K562 (cell line): ENCODE data around the gene COBLL1. TPM values are rescaled to one million over a fixed set of nuclear protein-coding genes. Genes with fewer than 3 reads are reported as not detected.

Source experiments
- ATAC-seq: fragments of 200-7000 bp; cut with Tn5 transposase; 3 replicates; pipeline ENCODE4 v1.9.1; 2020; ENCODE audit warnings: moderate library complexity
- BruUV-seq: library from RNA; stranded (reverse); fragments of 400-500 nt; replicated peaks from 2 replicates; lab custom pipeline; 2021; lab: Mats Ljungman, UMichigan
- CTCF ChIA-PET: fragments of 300-600 bp; formaldehyde crosslinking; extraction: SDS; loops from one replicate; lab custom pipeline; 2021; ENCODE audit warnings: low intra/inter-chr PET ratio; lab: Yijun Ruan, JAX
- POLR2A ChIA-PET: fragments of 300-600, 350-650 bp; sonication (Branson Sonifier 250); formaldehyde crosslinking; extraction: SDS; loops from one replicate; lab custom pipeline; 2021; ENCODE audit warnings: antibody characterized with exemption, inconsistent platforms; lab: Yijun Ruan, JAX
- DNase-seq, 4 experiments: peaks; one replicate each; pipeline versions ENCODE4 v3.0.0 to v3.0.0-alpha.2; 2011 to 2018; ENCODE audit warnings: low spot score in 3 of 4, mixed read lengths in 3 of 4; ENCODE audit errors: extremely low read depth in 1 of 4
- FAIRE-seq: peaks from 2 replicates; lab custom pipeline; 2011; peaks lifted over from hg19 to GRCh38; lab: Jason Lieb, UNC
- H2AFZ ChIP-seq: 2 replicates; pipeline ENCODE4 v1.6.0; 2011; ENCODE audit warnings: low read depth, low read length, control low read depth, inconsistent platforms
- H3K27ac ChIP-seq: fragments of 200-600 bp; 3 replicates; pipeline ENCODE4 v1.8.0; 2011; ENCODE audit warnings: low read depth, mild to moderate bottlenecking, control low read depth, inconsistent platforms, low read length, moderate library complexity, mixed read lengths; ENCODE audit errors: extremely low read depth
- H3K27me3 ChIP-seq, 2 experiments: fragments of 300-600 bp in 1 of 2; 2 replicates in 1 of 2; 3 replicates in 1 of 2; pipeline versions ENCODE4 v1.6.0 to v1.8.0; 2011; ENCODE audit warnings: inconsistent platforms in 2 of 2, low read length in 2 of 2, mild to moderate bottlenecking in 1 of 2, mixed read lengths in 1 of 2, moderate library complexity in 1 of 2; ENCODE audit not compliant: control insufficient read depth in 2 of 2, insufficient read depth in 2 of 2
- H3K36me3 ChIP-seq: fragments of 300-600 bp; 3 replicates; pipeline ENCODE4 v1.8.0; 2011; ENCODE audit warnings: mild to moderate bottlenecking, low read length, inconsistent platforms; ENCODE audit not compliant: control insufficient read depth, insufficient read depth
- H3K4me1 ChIP-seq, 2 experiments: fragments of 200-600 bp in 1 of 2; replicated peaks in 1 of 2; 2 replicates in 1 of 2; 3 replicates in 1 of 2; pipeline versions ENCODE4 v1.5.1 to v1.8.0; 2011; ENCODE audit warnings: inconsistent platforms in 2 of 2, low read length in 2 of 2, mild to moderate bottlenecking in 1 of 2, mixed read lengths in 1 of 2, moderate library complexity in 1 of 2; ENCODE audit not compliant: control insufficient read depth in 2 of 2, insufficient read depth in 2 of 2
- H3K4me2 ChIP-seq: 2 replicates; pipeline ENCODE4 v1.6.1; 2011; ENCODE audit warnings: low read length, control low read depth, inconsistent platforms, mixed read lengths; ENCODE audit not compliant: insufficient read depth
- H3K4me3 ChIP-seq: fragments of 200-600 bp; sonication (generic), shearing (Covaris generic); 2 replicates; pipeline ENCODE4 v1.5.1; 2016; ENCODE audit warnings: control low read depth, inconsistent platforms
- H3K79me2 ChIP-seq: fragments of 200-600 bp; 3 replicates; pipeline ENCODE4 v1.8.0; 2011; ENCODE audit warnings: low read length, inconsistent platforms; ENCODE audit not compliant: control insufficient read depth, insufficient read depth
- H3K9ac ChIP-seq, 2 experiments: 2 replicates each; pipeline versions ENCODE4 v1.6.0 to v1.6.1; 2011; ENCODE audit warnings: low read depth in 2 of 2, low read length in 2 of 2, control low read depth in 1 of 2, inconsistent platforms in 1 of 2, mild to moderate bottlenecking in 1 of 2, mixed read lengths in 1 of 2; ENCODE audit not compliant: insufficient read depth in 1 of 2
- H3K9me1 ChIP-seq: one replicate; pipeline ENCODE4 v1.6.0; 2011; ENCODE audit warnings: inconsistent platforms, mild to moderate bottlenecking, low read length, moderate library complexity; ENCODE audit not compliant: control insufficient read depth, insufficient read depth
- H3K9me3 ChIP-seq: replicated peaks from 2 replicates; pipeline ENCODE4 v1.5.1; 2011; ENCODE audit warnings: low read depth, low read length, inconsistent platforms; ENCODE audit not compliant: control insufficient read depth, insufficient read depth
- H4K20me1 ChIP-seq: replicated peaks from 2 replicates; pipeline ENCODE4 v1.6.1; 2011; ENCODE audit warnings: low read length, inconsistent platforms, mixed read lengths; ENCODE audit not compliant: control insufficient read depth, insufficient read depth
- BRF1 ChIP-seq: IDR thresholded peaks from 3 replicates; pipeline ENCODE4 v1.6.1; 2011; ENCODE audit warnings: borderline replicate concordance, mild to moderate bottlenecking; ENCODE audit not compliant: insufficient read length; ENCODE audit errors: extremely low read depth
- DIDO1 ChIP-seq: fragments of 450-650 bp; IDR thresholded peaks from 2 replicates; pipeline ENCODE4 v1.6.1; 2016; ENCODE audit warnings: low read depth, missing biosample characterization, missing genetic modification characterization
- EWSR1 ChIP-seq: fragments of 450-650 bp; IDR thresholded peaks from 2 replicates; pipeline ENCODE4 v1.6.1; 2018; ENCODE audit warnings: borderline replicate concordance, mild to moderate bottlenecking, low read depth, moderate library complexity; ENCODE audit not compliant: partially characterized antibody
- GATAD2A ChIP-seq: fragments of 450-650 bp; IDR thresholded peaks from 2 replicates; pipeline ENCODE4 v1.6.1; 2017
- HEY1 ChIP-seq: fragments of 250-450 bp; sonication (Bioruptor Pico); IDR thresholded peaks from 2 replicates; pipeline ENCODE4 v1.5.0; 2020; ENCODE audit warnings: mild to moderate bottlenecking, moderate library complexity, borderline replicate concordance
- NR1H2 ChIP-seq: sonication (generic); formaldehyde crosslinking; IDR thresholded peaks from 2 replicates; pipeline ENCODE4 v1.4.0; 2020; ENCODE audit warnings: mild to moderate bottlenecking, missing genetic modification reagents
- THRAP3 ChIP-seq: fragments of 450-650 bp; IDR thresholded peaks from 2 replicates; pipeline ENCODE4 v1.6.1; 2016; ENCODE audit warnings: mild to moderate bottlenecking, inconsistent platforms, borderline replicate concordance
- ZFP1 ChIP-seq: fragments of 450-650 bp; formaldehyde crosslinking; IDR thresholded peaks from 2 replicates; pipeline ENCODE4 v1.4.0; 2020; ENCODE audit warnings: mild to moderate bottlenecking, mixed read lengths
- WGBS: fragments of 100-300 bp; shearing (Covaris generic); methylation state at CpG from one replicate; pipeline ENCODE4 v1.1.6; 2016; ENCODE audit warnings: low coverage, mixed read lengths; ENCODE audit not compliant: insufficient coverage; ENCODE audit errors: missing lambda C conversion rate; 5-methylcytosine and 5-hydroxymethylcytosine counted together
- in situ Hi-C: fragments of 300-500 bp; cut with MboI; formaldehyde crosslinking; loops from 4 replicates; pipeline ENCODE4 v1.15.0; 2018; ENCODE audit warnings: inconsistent platforms, mixed read lengths
- intact Hi-C: fragments of 100-400 bp; cut with micrococcal nuclease; formaldehyde crosslinking; loops from 2 replicates; pipeline ENCODE4 v1.14.2; 2022
- polyA plus RNA-seq, 8 experiments: library from polyadenylated mRNA; depleted of rRNA in 4 of 8; stranded (reverse) in 5 of 8; unstranded in 3 of 8; fragments of >200 nt; fragmentation: Nextera tagmentation in 2 of 8; fragmentation: Illumina TruSeq in 1 of 8; extraction: Ambion mirVana in 2 of 8; extraction: Trizol in 1 of 8; gene quantifications; 2 replicates each; pipeline versions ENCODE4 v1.2.1 to v1.2.3, GENCODE V29; 2011 to 2014; ENCODE audit warnings: inconsistent platforms in 1 of 8, missing spikeins in 1 of 8
- total RNA-seq, 7 experiments: library from RNA; depleted of rRNA in 6 of 7; stranded (reverse); fragments of >200 nt in 6 of 7; fragmentation: Illumina TruSeq in 2 of 7; extraction: Trizol in 2 of 7; gene quantifications; 2 replicates each; pipeline versions ENCODE4 v1.2.1 to v1.2.3, GENCODE V29; 2011 to 2021; ENCODE audit warnings: low replicate concordance in 1 of 7
- TF ChIP-seq, protein P1 (sequence below), 2 experiments: fragments of 250-450 bp in 1 of 2; fragments of 450-650 bp in 1 of 2; sonication (Bioruptor Pico) in 1 of 2; IDR thresholded peaks; 2 replicates each; pipeline versions ENCODE4 v1.6.1 to v1.8.0; 2016 to 2021; ENCODE audit warnings: mild to moderate bottlenecking in 2 of 2, moderate library complexity in 2 of 2, missing compliant biosample characterization in 1 of 2, missing genetic modification characterization in 1 of 2
- TF ChIP-seq, protein P2 (sequence below): fragments of 250-450 bp; sonication (Bioruptor Pico); IDR thresholded peaks from 2 replicates; pipeline ENCODE4 v1.5.0; 2021; ENCODE audit warnings: mild to moderate bottlenecking, borderline replicate concordance
- TF ChIP-seq, protein P3 (sequence below): sonication (generic); formaldehyde crosslinking; IDR thresholded peaks from 2 replicates; pipeline ENCODE4 v1.8.1; 2023; ENCODE audit warnings: mild to moderate bottlenecking, missing genetic modification reagents

The COBLL1 gene
- total and polyA plus RNA-seq, 9 of the 15 experiments (the other 6 are each of a cell fraction or from before 2014, with no cell fraction given) = 0.07 to 1.6 (median 0.71) TPM

DNA sequence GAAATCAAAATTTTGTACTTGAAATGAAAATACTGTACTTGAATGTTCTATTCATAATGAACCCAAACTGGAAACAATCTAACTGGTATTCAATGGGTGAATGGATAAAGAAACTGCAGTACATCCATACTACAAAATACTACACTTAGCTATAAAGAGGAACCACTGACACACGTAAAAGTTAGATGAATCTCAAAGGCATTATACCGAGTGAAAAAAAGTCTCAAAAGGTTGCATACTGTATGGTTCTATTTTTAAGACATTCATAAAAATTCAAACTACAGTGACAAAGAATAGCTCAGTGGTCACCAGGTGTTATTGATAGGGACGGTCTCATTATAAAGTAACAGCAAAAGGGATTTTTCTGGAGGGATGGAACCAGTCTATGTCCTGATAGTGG is 41.1 kb downstream of the COBLL1 start:
- intact Hi-C loops = no loop called here
- no peaks in the 10 kb centered on the region for H3K4me1 ChIP-seq
- FAIRE-seq (no peak), DNase-seq (no peak), ATAC-seq (no peak)
- no peak overlapping the region for H3K4me2 ChIP-seq
- no TSS peak for BruUV-seq
- CTCF ChIA-PET = no interaction called here
- TF ChIP-seq BRF1 (no peak), ZFP1 (CRISPR knock-in tag) (no peak)
- TF ChIP-seq, protein P1, sequence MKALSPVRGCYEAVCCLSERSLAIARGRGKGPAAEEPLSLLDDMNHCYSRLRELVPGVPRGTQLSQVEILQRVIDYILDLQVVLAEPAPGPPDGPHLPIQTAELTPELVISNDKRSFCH (CRISPR knock-in tag; IDR thresholded peaks at IDR 0.05) = no peak
- TF ChIP-seq, protein P1 (tag; IDR thresholded peaks at IDR 0.05) = no peak
- H4K20me1 ChIP-seq = no peaks in the 10 kb centered on the region
- no peaks in the 10 kb centered on the region for H3K9me1 ChIP-seq
- in situ Hi-C loops = no loop called here
- no peaks in the 10 kb centered on the region for H3K9me3 ChIP-seq
- no peak overlapping the region for H3K9ac ChIP-seq
- no peaks in the 10 kb centered on the region for H3K79me2 ChIP-seq
- WGBS = 2% methylated on average over 3 of the region's 3 CpGs
- no peak overlapping the region for H3K4me3 ChIP-seq
- no peak overlapping the region for H2AFZ ChIP-seq
- H3K36me3 ChIP-seq = no peaks in the 10 kb centered on the region
- POLR2A ChIA-PET = no interaction called here
- no peak overlapping the region for H3K27ac ChIP-seq
- H3K27me3 ChIP-seq = no peaks in the 10 kb centered on the region

DNA sequence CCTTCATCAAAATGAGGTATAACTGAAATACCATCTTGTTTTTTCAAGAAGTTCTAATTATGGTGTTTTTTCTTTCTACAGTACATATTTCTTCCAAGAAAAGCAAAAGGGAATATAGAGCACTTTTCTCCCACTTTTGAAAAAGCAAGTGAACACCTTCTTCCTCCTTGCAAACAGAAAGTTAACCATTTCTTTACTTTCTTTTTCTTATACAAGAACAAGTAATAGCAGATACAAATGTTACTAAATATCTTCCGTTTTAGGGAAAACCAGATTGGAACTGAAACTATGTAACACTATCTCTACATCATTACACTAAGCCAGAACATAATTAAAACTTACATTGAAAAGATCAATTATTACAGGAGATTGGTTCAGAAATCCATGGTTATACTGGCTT is 44.0 kb downstream of the COBLL1 start:
- H3K79me2 ChIP-seq = no peaks in the 10 kb centered on the region
- intact Hi-C loops (no loop called here), in situ Hi-C loops (no loop called here)
- no peak for FAIRE-seq
- no peak overlapping the region for H3K9ac ChIP-seq
- H3K9me1 ChIP-seq = no peaks in the 10 kb centered on the region
- no peaks in the 10 kb centered on the region for H3K4me1 ChIP-seq
- no peaks in the 10 kb centered on the region for H3K36me3 ChIP-seq
- BruUV-seq = no TSS peak
- H3K4me2 ChIP-seq = no peak overlapping the region
- ChIA-PET CTCF (no interaction called here), POLR2A (no interaction called here)
- H4K20me1 ChIP-seq = no peaks in the 10 kb centered on the region
- no peak for ATAC-seq
- H3K27me3 ChIP-seq = no peaks in the 10 kb centered on the region
- no peak for DNase-seq
- 0% methylated on average over 1 of the region's 1 CpG for WGBS
- H3K9me3 ChIP-seq = no peaks in the 10 kb centered on the region
- no peak overlapping the region for H3K4me3 ChIP-seq
- no peak overlapping the region for H3K27ac ChIP-seq
- H2AFZ ChIP-seq = no peak overlapping the region
- no peak for TF ChIP-seq THRAP3
- TF ChIP-seq EWSR1 = no peak
- TF ChIP-seq DIDO1 (tag) = no peak
- TF ChIP-seq, protein P2, sequence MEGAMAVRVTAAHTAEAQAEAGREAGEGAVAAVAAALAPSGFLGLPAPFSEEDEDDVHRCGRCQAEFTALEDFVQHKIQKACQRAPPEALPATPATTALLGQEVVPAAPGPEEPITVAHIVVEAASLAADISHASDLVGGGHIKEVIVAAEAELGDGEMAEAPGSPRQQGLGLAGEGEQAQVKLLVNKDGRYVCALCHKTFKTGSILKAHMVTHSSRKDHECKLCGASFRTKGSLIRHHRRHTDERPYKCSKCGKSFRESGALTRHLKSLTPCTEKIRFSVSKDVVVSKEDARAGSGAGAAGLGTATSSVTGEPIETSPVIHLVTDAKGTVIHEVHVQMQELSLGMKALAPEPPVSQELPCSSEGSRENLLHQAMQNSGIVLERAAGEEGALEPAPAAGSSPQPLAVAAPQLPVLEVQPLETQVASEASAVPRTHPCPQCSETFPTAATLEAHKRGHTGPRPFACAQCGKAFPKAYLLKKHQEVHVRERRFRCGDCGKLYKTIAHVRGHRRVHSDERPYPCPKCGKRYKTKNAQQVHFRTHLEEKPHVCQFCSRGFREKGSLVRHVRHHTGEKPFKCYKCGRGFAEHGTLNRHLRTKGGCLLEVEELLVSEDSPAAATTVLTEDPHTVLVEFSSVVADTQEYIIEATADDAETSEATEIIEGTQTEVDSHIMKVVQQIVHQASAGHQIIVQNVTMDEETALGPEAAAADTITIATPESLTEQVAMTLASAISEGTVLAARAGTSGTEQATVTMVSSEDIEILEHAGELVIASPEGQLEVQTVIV = no peak
- TF ChIP-seq, protein P3, sequence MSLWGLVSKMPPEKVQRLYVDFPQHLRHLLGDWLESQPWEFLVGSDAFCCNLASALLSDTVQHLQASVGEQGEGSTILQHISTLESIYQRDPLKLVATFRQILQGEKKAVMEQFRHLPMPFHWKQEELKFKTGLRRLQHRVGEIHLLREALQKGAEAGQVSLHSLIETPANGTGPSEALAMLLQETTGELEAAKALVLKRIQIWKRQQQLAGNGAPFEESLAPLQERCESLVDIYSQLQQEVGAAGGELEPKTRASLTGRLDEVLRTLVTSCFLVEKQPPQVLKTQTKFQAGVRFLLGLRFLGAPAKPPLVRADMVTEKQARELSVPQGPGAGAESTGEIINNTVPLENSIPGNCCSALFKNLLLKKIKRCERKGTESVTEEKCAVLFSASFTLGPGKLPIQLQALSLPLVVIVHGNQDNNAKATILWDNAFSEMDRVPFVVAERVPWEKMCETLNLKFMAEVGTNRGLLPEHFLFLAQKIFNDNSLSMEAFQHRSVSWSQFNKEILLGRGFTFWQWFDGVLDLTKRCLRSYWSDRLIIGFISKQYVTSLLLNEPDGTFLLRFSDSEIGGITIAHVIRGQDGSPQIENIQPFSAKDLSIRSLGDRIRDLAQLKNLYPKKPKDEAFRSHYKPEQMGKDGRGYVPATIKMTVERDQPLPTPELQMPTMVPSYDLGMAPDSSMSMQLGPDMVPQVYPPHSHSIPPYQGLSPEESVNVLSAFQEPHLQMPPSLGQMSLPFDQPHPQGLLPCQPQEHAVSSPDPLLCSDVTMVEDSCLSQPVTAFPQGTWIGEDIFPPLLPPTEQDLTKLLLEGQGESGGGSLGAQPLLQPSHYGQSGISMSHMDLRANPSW (CRISPR knock-in tag) = no peak
- no peak for TF ChIP-seq NR1H2
- no peak for TF ChIP-seq HEY1 (CRISPR knock-in tag)
- TF ChIP-seq GATAD2A = no peak
